H1 (cell line): ENCODE results near the gene ZNF219. TPM values are rescaled to one million over a fixed set of nuclear protein-coding genes. Genes with fewer than 3 reads are reported as not detected.
A peak's percentile ranks its signal among the peaks of the same experiment; 100 is the strongest.

Source experiments
- CTCF ChIA-PET: fragments of 300-600 bp; sonication (Branson Sonifier 250); formaldehyde crosslinking; loops from one replicate; lab custom pipeline; 2021; ENCODE audit not compliant: partially characterized antibody; lab: Charles Lee
- POLR2A ChIA-PET: fragments of 300-600 bp; sonication (Branson Sonifier 250); formaldehyde crosslinking; loops from one replicate; lab custom pipeline; 2021; ENCODE audit warnings: inconsistent platforms; ENCODE audit not compliant: partially characterized antibody; lab: Charles Lee
- DNase-seq, 2 experiments: peaks; one replicate each; pipeline versions ENCODE4 v3.0.0 to v3.0.0-alpha.2; 2010 to 2022; ENCODE audit warnings: low spot score in 2 of 2, low read depth in 1 of 2, mixed read lengths in 1 of 2
- FAIRE-seq: peaks from 2 replicates; lab custom pipeline; 2011; peaks lifted over from hg19 to GRCh38; lab: Jason Lieb, UNC
- H2AFZ ChIP-seq: 2 replicates; pipeline ENCODE4 v1.8.1; 2012; ENCODE audit warnings: low read length, inconsistent platforms
- H2AK5ac ChIP-seq: 2 replicates; pipeline ENCODE4 v1.6.1; 2013; ENCODE audit warnings: low read depth, low read length
- H2BK120ac ChIP-seq: replicated peaks from 2 replicates; pipeline ENCODE3; 2013; ENCODE audit warnings: low read depth, low read length, inconsistent platforms
- H2BK12ac ChIP-seq: 2 replicates; pipeline ENCODE4 v1.6.1; 2013; ENCODE audit warnings: low read depth, low read length
- H2BK15ac ChIP-seq: 2 replicates; pipeline ENCODE4 v1.6.1; 2013; ENCODE audit warnings: low read length
- H2BK20ac ChIP-seq: 2 replicates; pipeline ENCODE4 v1.6.1; 2013; ENCODE audit warnings: low read length
- H2BK5ac ChIP-seq: 2 replicates; pipeline ENCODE4 v1.6.1; 2013; ENCODE audit warnings: low read depth, low read length
- H3K14ac ChIP-seq: 2 replicates; pipeline ENCODE4 v1.6.1; 2013; ENCODE audit warnings: inconsistent platforms; ENCODE audit not compliant: insufficient read length
- H3K18ac ChIP-seq: 2 replicates; pipeline ENCODE4 v1.6.1; 2013; ENCODE audit warnings: low read length; ENCODE audit errors: extremely low read depth
- H3K23ac ChIP-seq: 2 replicates; pipeline ENCODE4 v1.6.1; 2013; ENCODE audit warnings: inconsistent platforms; ENCODE audit not compliant: insufficient read length
- H3K23me2 ChIP-seq: 2 replicates; pipeline ENCODE4 v1.6.1; 2013; ENCODE audit warnings: low read depth, low read length
- H3K27ac ChIP-seq: 2 replicates; pipeline ENCODE4 v1.6.1; 2011; ENCODE audit warnings: low read depth, low read length, inconsistent platforms
- H3K27me3 ChIP-seq, 4 experiments: replicated peaks in 1 of 4; 1 replicate in 1 of 4; 2 replicates in 3 of 4; pipeline versions ENCODE4 v1.6.1 to v1.8.1; 2011 to 2013; ENCODE audit warnings: low read length in 3 of 4, mild to moderate bottlenecking in 3 of 4, inconsistent platforms in 2 of 4, mixed read lengths in 2 of 4, moderate library complexity in 1 of 4; ENCODE audit not compliant: control insufficient read depth in 3 of 4, insufficient read depth in 3 of 4; ENCODE audit errors: extremely low read depth in 1 of 4
- H3K36me3 ChIP-seq, 4 experiments: 2 replicates each; pipeline versions ENCODE4 v1.6.1 to v1.8.1; 2011 to 2013; ENCODE audit warnings: mild to moderate bottlenecking in 4 of 4, low read length in 3 of 4, moderate library complexity in 2 of 4, control low read depth in 1 of 4, inconsistent platforms in 1 of 4; ENCODE audit not compliant: insufficient read depth in 4 of 4, control insufficient read depth in 2 of 4
- H3K4ac ChIP-seq: replicated peaks from 2 replicates; pipeline ENCODE3; 2013; ENCODE audit warnings: low read length, low read depth, mixed read lengths, inconsistent platforms; ENCODE audit not compliant: insufficient read length
- H3K4me1 ChIP-seq, 4 experiments: replicated peaks in 1 of 4; 1 replicate in 1 of 4; 2 replicates in 3 of 4; pipeline versions ENCODE4 v1.6.1 to v1.8.1; 2011 to 2013; ENCODE audit warnings: low read length in 3 of 4, inconsistent platforms in 2 of 4, mixed read lengths in 1 of 4; ENCODE audit not compliant: insufficient read depth in 4 of 4, control insufficient read depth in 3 of 4
- H3K4me2 ChIP-seq, 2 experiments: 2 replicates each; pipeline versions ENCODE4 v1.6.1 to v1.8.1; 2011 to 2013; ENCODE audit warnings: low read depth in 2 of 2, low read length in 2 of 2, control low read depth in 1 of 2, inconsistent platforms in 1 of 2, mild to moderate bottlenecking in 1 of 2; ENCODE audit not compliant: insufficient read depth in 1 of 2
- H3K4me3 ChIP-seq, 4 experiments: fragments of 200-600, 300-600 bp in 1 of 4; sonication (generic), shearing (Covaris generic), sonication (Bioruptor Twin) in 1 of 4; 2 replicates each; pipeline versions ENCODE4 v1.5.1 to v1.8.1; 2011 to 2016; ENCODE audit warnings: low read length in 4 of 4, low read depth in 3 of 4, control low read depth in 2 of 4, inconsistent platforms in 2 of 4, mild to moderate bottlenecking in 2 of 4, mixed read lengths in 1 of 4, moderate library complexity in 1 of 4; ENCODE audit not compliant: insufficient read depth in 2 of 4; ENCODE audit errors: extremely low read depth in 1 of 4
- H3K56ac ChIP-seq: replicated peaks from 2 replicates; pipeline ENCODE3; 2013; ENCODE audit warnings: low read depth, mild to moderate bottlenecking, mixed read lengths, low read length, inconsistent platforms; ENCODE audit not compliant: insufficient read length
- H3K79me1 ChIP-seq: 2 replicates; pipeline ENCODE4 v1.6.1; 2013; ENCODE audit warnings: low read depth, low read length, control low read depth
- H3K79me2 ChIP-seq, 2 experiments: 2 replicates each; pipeline versions ENCODE4 v1.6.1 to v1.8.1; 2012 to 2013; ENCODE audit warnings: low read length in 2 of 2, mild to moderate bottlenecking in 2 of 2, inconsistent platforms in 1 of 2; ENCODE audit not compliant: insufficient read depth in 2 of 2, control insufficient read depth in 1 of 2
- H3K9ac ChIP-seq, 4 experiments: replicated peaks in 1 of 4; 1 replicate in 1 of 4; 2 replicates in 3 of 4; pipeline versions ENCODE4 v1.6.1 to v1.8.1; 2011 to 2013; ENCODE audit warnings: low read depth in 3 of 4, low read length in 3 of 4, control low read depth in 2 of 4, mild to moderate bottlenecking in 2 of 4, moderate library complexity in 2 of 4, inconsistent platforms in 1 of 4; ENCODE audit errors: extremely low read depth in 1 of 4
- H3K9me3 ChIP-seq, 2 experiments: 2 replicates each; pipeline versions ENCODE4 v1.6.1 to v1.8.1; 2012 to 2013; ENCODE audit warnings: mild to moderate bottlenecking in 2 of 2, moderate library complexity in 2 of 2, control low read depth in 1 of 2, inconsistent platforms in 1 of 2, low read depth in 1 of 2, low read length in 1 of 2, mixed read lengths in 1 of 2; ENCODE audit not compliant: insufficient read depth in 2 of 2
- H4K20me1 ChIP-seq, 2 experiments: replicated peaks in 1 of 2; 2 replicates each; pipeline versions ENCODE3 to v1.8.1; 2011 to 2013; ENCODE audit warnings: inconsistent platforms in 2 of 2, low read length in 2 of 2, mild to moderate bottlenecking in 1 of 2; ENCODE audit not compliant: insufficient read depth in 2 of 2, control insufficient read depth in 1 of 2
- H4K5ac ChIP-seq: 2 replicates; pipeline ENCODE4 v1.6.1; 2013; ENCODE audit warnings: low read length, low read depth, mixed read lengths, inconsistent platforms; ENCODE audit not compliant: insufficient read length
- H4K8ac ChIP-seq: 2 replicates; pipeline ENCODE4 v1.8.0; 2013; ENCODE audit warnings: mild to moderate bottlenecking, moderate library complexity, low read length, inconsistent platforms; ENCODE audit not compliant: insufficient read depth; ENCODE audit errors: extremely low read depth
- H4K91ac ChIP-seq: replicated peaks from 2 replicates; pipeline ENCODE3; 2013; ENCODE audit warnings: low read length, mixed read lengths, inconsistent platforms; ENCODE audit not compliant: insufficient read length
- ATF3 ChIP-seq: IDR thresholded peaks from 2 replicates; pipeline ENCODE4 v1.6.1; 2011; ENCODE audit warnings: low read depth, mild to moderate bottlenecking, low read length; ENCODE audit not compliant: insufficient read depth
- CBX8 ChIP-seq: fragments of 300-800, 300-1000 bp; sonication (generic); IDR thresholded peaks from 2 replicates; pipeline ENCODE4 v1.7.1; 2016; ENCODE audit warnings: low read depth, low read length, borderline replicate concordance
- HDAC6 ChIP-seq: IDR thresholded peaks from one replicate; pipeline ENCODE4 v1.7.1; 2012; ENCODE audit warnings: low read depth, mild to moderate bottlenecking, inconsistent platforms, low read length, moderate library complexity
- KDM5A ChIP-seq: fragments of 200-600 bp; IDR thresholded peaks from 2 replicates; pipeline ENCODE4 v1.7.1; 2012; ENCODE audit warnings: mild to moderate bottlenecking, low read length, inconsistent platforms, mixed read lengths
- NANOG ChIP-seq: IDR thresholded peaks from 2 replicates; pipeline ENCODE4 v1.6.1; 2011; ENCODE audit warnings: low read length, low read depth, mild to moderate bottlenecking, inconsistent platforms; ENCODE audit not compliant: insufficient read depth, poor library complexity, severe bottlenecking
- RBBP5 ChIP-seq: IDR thresholded peaks from 2 replicates; pipeline ENCODE4 v1.7.1; 2012; ENCODE audit warnings: low read depth, mild to moderate bottlenecking, inconsistent platforms, low read length, moderate library complexity, borderline replicate concordance
- SIN3A ChIP-seq, 2 experiments: IDR thresholded peaks in 1 of 2; conservative IDR thresholded peaks in 1 of 2; 2 replicates each; pipeline ENCODE4 v1.6.1; 2011 to 2012; ENCODE audit warnings: low read length in 2 of 2, improper control_type of control experiment in 1 of 2, low read depth in 1 of 2, mild to moderate bottlenecking in 1 of 2
- SIX5 ChIP-seq: IDR thresholded peaks from 2 replicates; pipeline ENCODE4 v1.6.1; 2011; ENCODE audit warnings: mild to moderate bottlenecking, low read depth, low read length
- SP4 ChIP-seq: IDR thresholded peaks from 2 replicates; pipeline ENCODE4 v1.6.1; 2012; ENCODE audit warnings: low read length, inconsistent platforms
- USF2 ChIP-seq: IDR thresholded peaks from 2 replicates; pipeline ENCODE4 v1.6.1; 2011; ENCODE audit warnings: low read length, improper control_type of control experiment
- WGBS, 2 experiments: shearing (Covaris generic) in 1 of 2; methylation state at CpG; one replicate each; pipeline versions ENCODE4 v1.1.6 to v1.1.7; 2013 to 2015; ENCODE audit warnings: low lambda C conversion rate in 2 of 2, mixed read lengths in 2 of 2, inconsistent platforms in 1 of 2, low coverage in 1 of 2, missing lambda C conversion rate in 1 of 2; ENCODE audit not compliant: insufficient replicate concordance in 2 of 2, insufficient coverage in 1 of 2, insufficient read length in 1 of 2; ENCODE audit errors: extremely low coverage in 1 of 2, missing lambda C conversion rate in 1 of 2; 5-methylcytosine and 5-hydroxymethylcytosine counted together
- polyA plus RNA-seq, 7 experiments: library from polyadenylated mRNA; depleted of rRNA in 3 of 7; stranded (reverse) in 5 of 7; unstranded in 2 of 7; fragments of >200 nt in 5 of 7; fragments of 200-250 nt in 2 of 7; gene quantifications; 1 replicate in 5 of 7; 2 replicates in 1 of 7; 4 replicates in 1 of 7; pipeline versions ENCODE4 v1.2.1 to v1.2.3, GENCODE V29; 2011 to 2013; ENCODE audit warnings: missing spikeins in 2 of 7, mixed read lengths in 2 of 7
- total RNA-seq: library from RNA; stranded (reverse); fragmentation: NEBNext Ultra II Directional; extraction: Animal tissue kit (Norgen Biotek cat#: 25700); gene quantifications from 2 replicates; pipeline ENCODE4 v1.2.1, GENCODE V29; 2021

Gene ZNF219
- total and polyA plus RNA-seq, 2 of the 8 experiments (the other 6 are each of a cell fraction or from before 2014, with no cell fraction given): 113 to 160 TPM

- Histone ChIP-seq H2BK5ac (peak overlapping the region; percentile 8), H3K27me3 (no peaks in the 10 kb centered on the region), H3K27ac (peak overlapping the region; percentile 99), H3K4me2 (peak overlapping the region; percentile 83 to 90), H4K20me1 (no peaks in the 10 kb centered on the region), H4K8ac (no peak overlapping the region), H3K23me2 (peaks cover 7% of the 10 kb centered on the region), H3K18ac (peak overlapping the region; percentile 80), H3K9me3 (no peaks in the 10 kb centered on the region), H4K5ac (peak overlapping the region; percentile 37), H2AK5ac (no peak overlapping the region), H3K14ac (no peak overlapping the region), H2BK15ac (peak overlapping the region; percentile 76; the same call in 1 of the 2 replicates), H3K56ac (no peak overlapping the region), H3K4ac (no peak overlapping the region), H2BK120ac (peak overlapping the region; percentile 12), H2BK12ac (peak overlapping the region; percentile 2), H3K36me3 (no peaks in the 10 kb centered on the region), H3K4me1 (peaks cover 2 to 25% (median 9%) of the 10 kb centered on the region in 4 experiments; a peak in 5 of 7 replicates), H3K79me2 (peaks cover 0 to 32% of the 10 kb centered on the region in 2 experiments; a peak in 3 of 4 replicates), H3K79me1 (no peaks in the 10 kb centered on the region), H3K9ac (peak overlapping the region; percentile 59 to 99 (median 97)), H4K91ac (no peak overlapping the region), H3K23ac (no peak overlapping the region), H2AFZ (no peak overlapping the region), H2BK20ac (peak overlapping the region; percentile 68; the same call in 1 of the 2 replicates), H3K4me3 (peak overlapping the region; percentile 59 to 83 (median 80))
- TF ChIP-seq RBBP5: no peak
- TF ChIP-seq USF2: peak; percentile 30; the same call in 1 of the 2 replicates
- no peak for TF ChIP-seq KDM5A
- peak; percentile 66 for TF ChIP-seq SIX5
- TF ChIP-seq CBX8: no peak
- TF ChIP-seq ATF3: 0 out of 2 replicates have a peak, but pooled peaks have one; percentile 64
- TF ChIP-seq NANOG: peak; percentile 24
- TF ChIP-seq SIN3A (conservative IDR thresholded peaks at IDR 0.05 in 1 of 2, IDR thresholded peaks at IDR 0.05 in 1 of 2; ENCODE audit: low read depth in 1 of 2, low read length in 2 of 2): 0 out of 4 replicates have a peak, but pooled peaks of 1 of the 2 experiments have one; percentile 50
- TF ChIP-seq SP4: no peak
- no peak for TF ChIP-seq HDAC6
- DNase-seq: no peak
- ChIA-PET POLR2A (interaction anchor here (0.8 to 7.2 kb wide), 11 partner anchors 9 to 102 kb away, joined by 3 to 121 read pairs (median 5); partner anchors contain the start of genes ARHGEF40 and NDRG2), CTCF (interaction anchor here (1.0 to 11.0 kb wide), 13 partner anchors 9 to 132 kb away, joined by 3 to 239 read pairs (median 27); partner anchors contain the start of gene ARHGEF40)
- no peak for FAIRE-seq
- 9% methylated on average over 9 of the region's 9 CpGs; no CpG with 5 or more reads in 1 of the 2 experiments for WGBS, 2 experiments
Measured at GRCh38 chr14:21103411-21103709, 4.9 kb upstream of the ZNF219 start.
